Ishikawa (cell line): Measurements from ENCODE around the gene FGD5.

Source experiments
- CEBPB ChIP-seq: IDR thresholded peaks from 2 replicates; pipeline ENCODE4 v1.6.1; 2012
- CREB1 ChIP-seq: IDR thresholded peaks from 2 replicates; pipeline ENCODE4 v1.6.1; 2012; ENCODE audit warnings: low read depth
- EGR1 ChIP-seq: IDR thresholded peaks from 2 replicates; pipeline ENCODE4 v1.6.1; 2012
- EP300 ChIP-seq: IDR thresholded peaks from 2 replicates; pipeline ENCODE4 v1.6.1; 2012; ENCODE audit warnings: borderline replicate concordance
- FOXM1 ChIP-seq: IDR thresholded peaks from 2 replicates; pipeline ENCODE4 v1.6.1; 2012; ENCODE audit warnings: low read depth, borderline replicate concordance
- MAX ChIP-seq: IDR thresholded peaks from 2 replicates; pipeline ENCODE4 v1.6.1; 2012
- NFIC ChIP-seq: IDR thresholded peaks from 2 replicates; pipeline ENCODE4 v1.6.1; 2012
- RAD21 ChIP-seq: IDR thresholded peaks from 2 replicates; pipeline ENCODE4 v1.6.1; 2012; ENCODE audit warnings: low read depth
- REST ChIP-seq: IDR thresholded peaks from 2 replicates; pipeline ENCODE4 v1.6.1; 2012; ENCODE audit warnings: low read depth, mild to moderate bottlenecking
- TAF1 ChIP-seq: IDR thresholded peaks from 2 replicates; pipeline ENCODE4 v1.6.1; 2012; ENCODE audit warnings: low read depth, mild to moderate bottlenecking
- TCF12 ChIP-seq: IDR thresholded peaks from 2 replicates; pipeline ENCODE4 v1.6.1; 2012; ENCODE audit warnings: low read depth
- TEAD4 ChIP-seq: IDR thresholded peaks from 2 replicates; pipeline ENCODE4 v1.6.1; 2012
- USF1 ChIP-seq: IDR thresholded peaks from 2 replicates; pipeline ENCODE4 v1.6.1; 2012
- YY1 ChIP-seq: IDR thresholded peaks from 2 replicates; pipeline ENCODE4 v1.6.1; 2012; ENCODE audit warnings: low read depth
- ZBTB7A ChIP-seq: IDR thresholded peaks from 2 replicates; pipeline ENCODE4 v1.6.1; 2012; ENCODE audit warnings: low read depth

Gene FGD5

GRCh38 chr3:14862303-14862660 is 43.5 kb downstream of the FGD5 start:
- TF ChIP-seq NFIC (no peak), CREB1 (no peak), TEAD4 (no peak), TAF1 (no peak), TCF12 (no peak), MAX (no peak), REST (no peak), ZBTB7A (no peak), YY1 (no peak), FOXM1 (no peak), EGR1 (no peak), CEBPB (no peak), EP300 (no peak), RAD21 (no peak), USF1 (no peak)

- TF ChIP-seq EGR1 (no peak), REST (no peak), NFIC (no peak)
Observed at GRCh38 chr3:14862661-14863230, 44.0 kb downstream of the FGD5 start.

GRCh38 chr3:14863333-14864100 is 44.8 kb downstream of the FGD5 start:
- no peak for TF ChIP-seq TCF12
- no peak for TF ChIP-seq CEBPB
- TF ChIP-seq USF1 = no peak
- no peak for TF ChIP-seq YY1
- TF ChIP-seq EP300 = no peak
- TF ChIP-seq REST = no peak
- TF ChIP-seq FOXM1 = no peak
- TF ChIP-seq EGR1 = no peak
- no peak for TF ChIP-seq TEAD4
- TF ChIP-seq MAX = no peak
- no peak for TF ChIP-seq TAF1
- no peak for TF ChIP-seq NFIC
- no peak for TF ChIP-seq RAD21
- TF ChIP-seq CREB1 = no peak
- TF ChIP-seq ZBTB7A = no peak

- TF ChIP-seq FOXM1 (no peak), EGR1 (no peak), CREB1 (no peak), TEAD4 (no peak), TAF1 (no peak), RAD21 (no peak), EP300 (no peak)
Observed at GRCh38 chr3:14864131-14864530, 45.4 kb downstream of the FGD5 start.
